ENCODE results near the gene COPB2. TPM values are rescaled to one million over a fixed set of nuclear protein-coding genes. Genes with fewer than 3 reads are reported as not detected.
"Not testable (repeated sequence)": the region's sequence is repeated elsewhere in the genome, so short reads cannot be mapped to it uniquely, and the experiment has no call there.

The COPB2 gene
- total and polyA plus RNA-seq, 2 of the 8 experiments (the other 6 are each of a cell fraction or from before 2014, with no cell fraction given), result 40.3 to 119 TPM

- H3K9ac ChIP-seq (replicated peaks in 1 of 4; ENCODE audit: extremely low read depth in 1 of 4, low read depth in 3 of 4, low read length in 3 of 4); H2BK20ac ChIP-seq (ENCODE audit: low read length); H3K14ac ChIP-seq (ENCODE audit: insufficient read length); H3K4me3 ChIP-seq (ENCODE audit: extremely low read depth in 1 of 4, insufficient read depth in 2 of 4, low read depth in 3 of 4, low read length in 4 of 4); H3K23ac ChIP-seq (ENCODE audit: insufficient read length); H3K27me3 ChIP-seq (replicated peaks in 1 of 4; ENCODE audit: control insufficient read depth in 3 of 4, extremely low read depth in 1 of 4, insufficient read depth in 3 of 4, low read length in 3 of 4); H3K56ac ChIP-seq (replicated peaks; ENCODE audit: insufficient read length, low read depth, low read length); H2AFZ ChIP-seq (ENCODE audit: low read length); H4K91ac ChIP-seq (replicated peaks; ENCODE audit: insufficient read length, low read length); H4K5ac ChIP-seq (ENCODE audit: insufficient read length, low read depth, low read length); POLR2A ChIA-PET (ENCODE audit: partially characterized antibody); H2BK5ac ChIP-seq (ENCODE audit: low read depth, low read length); FAIRE-seq; H3K4me2 ChIP-seq (ENCODE audit: insufficient read depth in 1 of 2, low read depth in 2 of 2, low read length in 2 of 2); H4K20me1 ChIP-seq (replicated peaks in 1 of 2; ENCODE audit: control insufficient read depth in 1 of 2, insufficient read depth in 2 of 2, low read length in 2 of 2); H3K4me1 ChIP-seq (replicated peaks in 1 of 4; ENCODE audit: control insufficient read depth in 3 of 4, insufficient read depth in 4 of 4, low read length in 3 of 4); H3K23me2 ChIP-seq (ENCODE audit: low read depth, low read length); DNase-seq (ENCODE audit: low read depth in 1 of 2, low spot score in 2 of 2); H3K79me2 ChIP-seq (ENCODE audit: control insufficient read depth in 1 of 2, insufficient read depth in 2 of 2, low read length in 2 of 2); H2BK12ac ChIP-seq (ENCODE audit: low read depth, low read length); H3K27ac ChIP-seq (ENCODE audit: low read depth, low read length); H3K9me3 ChIP-seq (ENCODE audit: insufficient read depth in 2 of 2, low read depth in 1 of 2, low read length in 1 of 2); H2BK120ac ChIP-seq (replicated peaks; ENCODE audit: low read depth, low read length); H2AK5ac ChIP-seq (ENCODE audit: low read depth, low read length); CTCF ChIA-PET (ENCODE audit: partially characterized antibody); H3K36me3 ChIP-seq (ENCODE audit: control insufficient read depth in 2 of 4, insufficient read depth in 4 of 4, low read length in 3 of 4); H3K4ac ChIP-seq (replicated peaks; ENCODE audit: insufficient read length, low read depth, low read length); H3K18ac ChIP-seq (ENCODE audit: extremely low read depth, low read length); H3K79me1 ChIP-seq (ENCODE audit: low read depth, low read length); H2BK15ac ChIP-seq (ENCODE audit: low read length); H4K8ac ChIP-seq (ENCODE audit: extremely low read depth, insufficient read depth, low read length): not testable (repeated sequence)
Observed at GRCh38 chr3:139412891-139413290, 23.4 kb upstream of the COPB2 start.

GRCh38 chr3:139401155-139401554 lies 11.7 kb upstream of the COPB2 start:
- H3K56ac ChIP-seq (replicated peaks; ENCODE audit: insufficient read length, low read depth, low read length); H3K4me1 ChIP-seq (replicated peaks in 1 of 4; ENCODE audit: control insufficient read depth in 3 of 4, insufficient read depth in 4 of 4, low read length in 3 of 4); DNase-seq (ENCODE audit: low read depth in 1 of 2, low spot score in 2 of 2); H2BK5ac ChIP-seq (ENCODE audit: low read depth, low read length); H4K5ac ChIP-seq (ENCODE audit: insufficient read length, low read depth, low read length); H3K4ac ChIP-seq (replicated peaks; ENCODE audit: insufficient read length, low read depth, low read length); H3K18ac ChIP-seq (ENCODE audit: extremely low read depth, low read length); H2BK20ac ChIP-seq (ENCODE audit: low read length); H3K14ac ChIP-seq (ENCODE audit: insufficient read length); H3K79me2 ChIP-seq (ENCODE audit: control insufficient read depth in 1 of 2, insufficient read depth in 2 of 2, low read length in 2 of 2); H2BK15ac ChIP-seq (ENCODE audit: low read length); H3K4me2 ChIP-seq (ENCODE audit: insufficient read depth in 1 of 2, low read depth in 2 of 2, low read length in 2 of 2); H2BK12ac ChIP-seq (ENCODE audit: low read depth, low read length); CTCF ChIA-PET (ENCODE audit: partially characterized antibody); H3K9ac ChIP-seq (replicated peaks in 1 of 4; ENCODE audit: extremely low read depth in 1 of 4, low read depth in 3 of 4, low read length in 3 of 4); H3K23me2 ChIP-seq (ENCODE audit: low read depth, low read length); H3K27me3 ChIP-seq (replicated peaks in 1 of 4; ENCODE audit: control insufficient read depth in 3 of 4, extremely low read depth in 1 of 4, insufficient read depth in 3 of 4, low read length in 3 of 4); H2AFZ ChIP-seq (ENCODE audit: low read length); H3K27ac ChIP-seq (ENCODE audit: low read depth, low read length); H4K20me1 ChIP-seq (replicated peaks in 1 of 2; ENCODE audit: control insufficient read depth in 1 of 2, insufficient read depth in 2 of 2, low read length in 2 of 2); H3K23ac ChIP-seq (ENCODE audit: insufficient read length); H3K4me3 ChIP-seq (ENCODE audit: extremely low read depth in 1 of 4, insufficient read depth in 2 of 4, low read depth in 3 of 4, low read length in 4 of 4); H3K79me1 ChIP-seq (ENCODE audit: low read depth, low read length); H4K8ac ChIP-seq (ENCODE audit: extremely low read depth, insufficient read depth, low read length); H2AK5ac ChIP-seq (ENCODE audit: low read depth, low read length); H3K36me3 ChIP-seq (ENCODE audit: control insufficient read depth in 2 of 4, insufficient read depth in 4 of 4, low read length in 3 of 4); H4K91ac ChIP-seq (replicated peaks; ENCODE audit: insufficient read length, low read length); H2BK120ac ChIP-seq (replicated peaks; ENCODE audit: low read depth, low read length); FAIRE-seq: not testable (repeated sequence)
- peaks cover 4 to 11% of the 10 kb centered on the region in 2 experiments; a peak in 3 of 4 replicates for H3K9me3 ChIP-seq (ENCODE audit: insufficient read depth in 2 of 2, low read depth in 1 of 2, low read length in 1 of 2)
- POLR2A ChIA-PET (ENCODE audit: partially characterized antibody), result interaction anchor here (1.7 kb wide), 1 partner anchor 11 kb away, joined by 7 read pairs; no protein-coding TSS in a partner anchor
- 91% methylated on average over 2 of the region's 2 CpGs; no CpG with 5 or more reads in 1 of the 2 experiments for WGBS, 2 experiments (ENCODE audit: extremely low coverage in 1 of 2, insufficient coverage in 1 of 2, insufficient read length in 1 of 2, insufficient replicate concordance in 2 of 2, low coverage in 1 of 2, low lambda C conversion rate in 2 of 2, missing lambda C conversion rate in 1 of 2)

Data from H1 (cell line).